Brain microvascular endothelial cell (primary cell): ENCODE measurements around the gene TBXAS1.

Source experiments
- DNase-seq: peaks from one replicate; pipeline ENCODE4 v3.0.0-alpha.2; 2020
- H3K27ac ChIP-seq: fragments of 250-450 bp; sonication (Bioruptor Pico); 2 replicates; pipeline ENCODE4 v1.5.1; 2020; ENCODE audit warnings: mild to moderate bottlenecking, moderate library complexity
- H3K27me3 ChIP-seq: fragments of 250-450 bp; sonication (Bioruptor Pico); replicated peaks from 2 replicates; pipeline ENCODE4 v1.5.1; 2020; ENCODE audit warnings: mild to moderate bottlenecking
- H3K36me3 ChIP-seq: fragments of 250-450 bp; sonication (Bioruptor Pico); replicated peaks from 2 replicates; pipeline ENCODE4 v1.5.1; 2020; ENCODE audit warnings: mild to moderate bottlenecking
- H3K4me3 ChIP-seq: 2 replicates; pipeline ENCODE4 v1.5.1; 2011; ENCODE audit warnings: low read depth, mild to moderate bottlenecking, control low read depth, low read length, moderate library complexity
- in situ Hi-C: cut with HindIII; loops from 2 replicates; pipeline ENCODE4 v1.10.0; 2017; ENCODE audit warnings: low sequenced_read_pairs, low pct_ligation_motif_present
- TF ChIP-seq, protein P1 (sequence below): IDR thresholded peaks from 2 replicates; pipeline ENCODE4 v1.5.1; 2011; ENCODE audit warnings: low read depth, mild to moderate bottlenecking, moderate library complexity, low read length, control low read depth, inconsistent platforms; ENCODE audit errors: missing control alignments

TBXAS1 gene

GRCh38 chr7:139829025-139829774 is at the start of gene TBXAS1:
Gene TBXAS1, plus strand, starts transcription at chr7:139829264. Its CDS starts 127 bp downstream, at chr7:139829391.
- no peak within 1 kb of the TSS for H3K4me3 ChIP-seq
- in situ Hi-C loops = no loop called here
- no peaks in the 10 kb centered on the region for H3K27me3 ChIP-seq
- H3K36me3 ChIP-seq = no peaks in the 10 kb centered on the region
- DNase-seq = no peak
- H3K27ac ChIP-seq = no peak within 1 kb of the TSS
- TF ChIP-seq, protein P1, sequence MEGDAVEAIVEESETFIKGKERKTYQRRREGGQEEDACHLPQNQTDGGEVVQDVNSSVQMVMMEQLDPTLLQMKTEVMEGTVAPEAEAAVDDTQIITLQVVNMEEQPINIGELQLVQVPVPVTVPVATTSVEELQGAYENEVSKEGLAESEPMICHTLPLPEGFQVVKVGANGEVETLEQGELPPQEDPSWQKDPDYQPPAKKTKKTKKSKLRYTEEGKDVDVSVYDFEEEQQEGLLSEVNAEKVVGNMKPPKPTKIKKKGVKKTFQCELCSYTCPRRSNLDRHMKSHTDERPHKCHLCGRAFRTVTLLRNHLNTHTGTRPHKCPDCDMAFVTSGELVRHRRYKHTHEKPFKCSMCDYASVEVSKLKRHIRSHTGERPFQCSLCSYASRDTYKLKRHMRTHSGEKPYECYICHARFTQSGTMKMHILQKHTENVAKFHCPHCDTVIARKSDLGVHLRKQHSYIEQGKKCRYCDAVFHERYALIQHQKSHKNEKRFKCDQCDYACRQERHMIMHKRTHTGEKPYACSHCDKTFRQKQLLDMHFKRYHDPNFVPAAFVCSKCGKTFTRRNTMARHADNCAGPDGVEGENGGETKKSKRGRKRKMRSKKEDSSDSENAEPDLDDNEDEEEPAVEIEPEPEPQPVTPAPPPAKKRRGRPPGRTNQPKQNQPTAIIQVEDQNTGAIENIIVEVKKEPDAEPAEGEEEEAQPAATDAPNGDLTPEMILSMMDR = no peak

DNA sequence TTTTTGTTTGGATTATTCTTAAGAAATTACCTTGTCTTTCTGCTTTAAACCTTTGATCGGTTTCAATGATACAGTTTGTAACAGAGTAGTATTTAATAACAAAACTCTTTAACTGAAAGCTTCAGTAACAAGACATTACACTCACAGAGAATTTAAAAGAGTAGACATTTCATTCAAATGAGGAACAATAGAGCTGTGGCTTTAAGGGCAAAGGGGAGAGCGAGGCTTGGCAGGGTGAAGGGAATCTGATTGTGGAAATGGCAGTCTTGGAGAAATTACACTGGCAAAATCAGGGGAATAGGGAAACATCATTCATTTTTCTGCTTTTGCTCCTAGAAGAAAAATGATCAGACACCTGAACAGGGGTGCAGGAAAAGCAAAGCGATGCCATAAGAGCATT is 46.1 kb upstream of the TBXAS1 start:
- no peak for DNase-seq
- Histone ChIP-seq H3K4me3 (no peak overlapping the region), H3K27me3 (no peaks in the 10 kb centered on the region), H3K27ac (no peak overlapping the region), H3K36me3 (no peaks in the 10 kb centered on the region)
- TF ChIP-seq, protein P1 = no peak
- in situ Hi-C loops = no loop called here

- DNase-seq = no peak
- no peaks in the 10 kb centered on the region for H3K27me3 ChIP-seq
- TF ChIP-seq, protein P1 = no peak
- H3K36me3 ChIP-seq = no peaks in the 10 kb centered on the region
- in situ Hi-C loops = no loop called here
- H3K4me3 ChIP-seq = no peak overlapping the region
- H3K27ac ChIP-seq = no peak overlapping the region
Observed at GRCh38 chr7:139783647-139784385, 45.2 kb upstream of the TBXAS1 start.

- DNase-seq = no peak
- in situ Hi-C loops = no loop called here
- no peaks in the 10 kb centered on the region for H3K36me3 ChIP-seq
- no peaks in the 10 kb centered on the region for H3K27me3 ChIP-seq
- TF ChIP-seq, protein P1 = no peak
- no peak overlapping the region for H3K27ac ChIP-seq
- no peak overlapping the region for H3K4me3 ChIP-seq
Observed at GRCh38 chr7:139784648-139785047, 44.4 kb upstream of the TBXAS1 start.

- no peaks in the 10 kb centered on the region for H3K36me3 ChIP-seq
- no peaks in the 10 kb centered on the region for H3K27me3 ChIP-seq
- TF ChIP-seq, protein P1 = no peak
- DNase-seq = no peak
- H3K4me3 ChIP-seq = no peak overlapping the region
- no peak overlapping the region for H3K27ac ChIP-seq
- in situ Hi-C loops = no loop called here
Observed at GRCh38 chr7:139791316-139791715, 37.7 kb upstream of the TBXAS1 start.

- no peak for DNase-seq
- no peaks in the 10 kb centered on the region for H3K27me3 ChIP-seq
- TF ChIP-seq, protein P1 = no peak
- no peaks in the 10 kb centered on the region for H3K36me3 ChIP-seq
- no peak overlapping the region for H3K4me3 ChIP-seq
- no peak overlapping the region for H3K27ac ChIP-seq
- in situ Hi-C loops = no loop called here
Observed at GRCh38 chr7:139797607-139798006, 31.5 kb upstream of the TBXAS1 start.
